ENCODE results near the gene NDRG4. TPM values are rescaled to one million over a fixed set of nuclear protein-coding genes. Genes with fewer than 3 reads are reported as not detected.

Gene NDRG4
- total RNA-seq, 1 donor from 2014 or later = 30.1 TPM

- no peaks in the 10 kb centered on the region for H3K27me3 ChIP-seq (ENCODE audit: control insufficient read depth, insufficient read depth, low read length)
- no peaks in the 10 kb centered on the region for H3K36me3 ChIP-seq (ENCODE audit: control insufficient read depth, insufficient read depth, low read length)
- TF ChIP-seq, protein P1, sequence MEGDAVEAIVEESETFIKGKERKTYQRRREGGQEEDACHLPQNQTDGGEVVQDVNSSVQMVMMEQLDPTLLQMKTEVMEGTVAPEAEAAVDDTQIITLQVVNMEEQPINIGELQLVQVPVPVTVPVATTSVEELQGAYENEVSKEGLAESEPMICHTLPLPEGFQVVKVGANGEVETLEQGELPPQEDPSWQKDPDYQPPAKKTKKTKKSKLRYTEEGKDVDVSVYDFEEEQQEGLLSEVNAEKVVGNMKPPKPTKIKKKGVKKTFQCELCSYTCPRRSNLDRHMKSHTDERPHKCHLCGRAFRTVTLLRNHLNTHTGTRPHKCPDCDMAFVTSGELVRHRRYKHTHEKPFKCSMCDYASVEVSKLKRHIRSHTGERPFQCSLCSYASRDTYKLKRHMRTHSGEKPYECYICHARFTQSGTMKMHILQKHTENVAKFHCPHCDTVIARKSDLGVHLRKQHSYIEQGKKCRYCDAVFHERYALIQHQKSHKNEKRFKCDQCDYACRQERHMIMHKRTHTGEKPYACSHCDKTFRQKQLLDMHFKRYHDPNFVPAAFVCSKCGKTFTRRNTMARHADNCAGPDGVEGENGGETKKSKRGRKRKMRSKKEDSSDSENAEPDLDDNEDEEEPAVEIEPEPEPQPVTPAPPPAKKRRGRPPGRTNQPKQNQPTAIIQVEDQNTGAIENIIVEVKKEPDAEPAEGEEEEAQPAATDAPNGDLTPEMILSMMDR (IDR thresholded peaks at IDR 0.05; ENCODE audit: insufficient read depth, low read length, poor library complexity, severe bottlenecking) = no peak
- H3K4me3 ChIP-seq (ENCODE audit: low read depth, low read length) = no peak overlapping the region
- DNase-seq (ENCODE audit: low read depth) = no peak
Measured at GRCh38 chr16:58474296-58474695, 25.6 kb upstream of the NDRG4 start.

DNA sequence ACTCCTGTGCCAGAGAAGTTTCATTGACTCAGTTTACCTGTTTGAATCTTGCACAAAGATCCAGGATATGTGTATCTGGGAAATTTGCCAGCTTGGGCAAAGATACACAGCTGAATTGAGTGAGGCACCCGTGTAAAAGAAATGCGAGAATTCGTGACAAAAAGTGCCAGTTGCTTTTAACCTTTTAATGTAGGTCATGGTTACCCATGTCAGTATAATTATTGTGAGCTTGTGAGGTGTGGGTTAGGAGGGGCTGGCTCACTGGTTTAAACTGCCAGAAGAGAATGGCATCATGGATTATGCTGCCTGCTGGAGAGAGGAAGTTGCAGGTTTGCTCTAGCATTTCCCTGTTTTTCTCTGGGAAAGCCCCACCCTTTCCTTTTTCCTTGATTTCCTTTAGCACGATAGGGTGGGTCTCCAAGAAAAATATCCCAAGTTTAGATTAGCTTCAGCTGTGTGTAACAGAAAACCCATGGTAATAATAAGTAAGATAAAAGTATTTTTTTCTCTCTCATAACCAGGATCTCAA lies 24.8 kb upstream of the NDRG4 start:
- H3K27me3 ChIP-seq (ENCODE audit: control insufficient read depth, insufficient read depth, low read length) = no peaks in the 10 kb centered on the region
- DNase-seq (ENCODE audit: low read depth) = no peak
- H3K4me3 ChIP-seq (ENCODE audit: low read depth, low read length) = no peak overlapping the region
- no peaks in the 10 kb centered on the region for H3K36me3 ChIP-seq (ENCODE audit: control insufficient read depth, insufficient read depth, low read length)
- TF ChIP-seq, protein P1 (IDR thresholded peaks at IDR 0.05; ENCODE audit: insufficient read depth, low read length, poor library complexity, severe bottlenecking) = no peak

GRCh38 chr16:58476791-58477190 lies 23.2 kb upstream of the NDRG4 start:
- Histone ChIP-seq H3K36me3 (ENCODE audit: control insufficient read depth, insufficient read depth, low read length) (no peaks in the 10 kb centered on the region), H3K4me3 (ENCODE audit: low read depth, low read length) (no peak overlapping the region), H3K27me3 (ENCODE audit: control insufficient read depth, insufficient read depth, low read length) (no peaks in the 10 kb centered on the region)
- TF ChIP-seq, protein P1 (IDR thresholded peaks at IDR 0.05; ENCODE audit: insufficient read depth, low read length, poor library complexity, severe bottlenecking) = no peak
- no peak for DNase-seq (ENCODE audit: low read depth)

DNA sequence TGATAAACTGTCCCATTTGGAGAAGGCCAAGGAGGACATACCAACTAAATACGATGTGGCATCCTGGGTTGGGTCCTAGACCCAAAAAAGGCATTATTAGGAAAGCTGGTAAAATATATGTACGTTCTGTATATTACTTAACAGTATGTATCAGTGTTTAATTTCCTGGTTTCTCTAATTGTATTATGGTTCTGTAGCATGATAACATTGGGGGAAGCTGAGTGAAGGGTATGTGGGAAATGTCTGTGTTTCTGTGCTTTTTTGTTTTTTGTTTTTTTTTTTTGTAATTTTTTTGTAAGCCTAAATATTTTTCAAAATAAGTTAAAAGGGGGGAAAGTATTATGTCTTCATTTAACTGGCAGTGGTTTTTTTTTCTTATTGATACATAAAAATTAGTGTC lies 21.5 kb upstream of the NDRG4 start:
- no peak for DNase-seq (ENCODE audit: low read depth)
- no peaks in the 10 kb centered on the region for H3K27me3 ChIP-seq (ENCODE audit: control insufficient read depth, insufficient read depth, low read length)
- no peak overlapping the region for H3K4me3 ChIP-seq (ENCODE audit: low read depth, low read length)
- H3K36me3 ChIP-seq (ENCODE audit: control insufficient read depth, insufficient read depth, low read length) = no peaks in the 10 kb centered on the region
- TF ChIP-seq, protein P1 (IDR thresholded peaks at IDR 0.05; ENCODE audit: insufficient read depth, low read length, poor library complexity, severe bottlenecking) = no peak

- Histone ChIP-seq H3K36me3 (ENCODE audit: control insufficient read depth, insufficient read depth, low read length) (no peaks in the 10 kb centered on the region), H3K4me3 (ENCODE audit: low read depth, low read length) (no peak overlapping the region), H3K27me3 (ENCODE audit: control insufficient read depth, insufficient read depth, low read length) (no peaks in the 10 kb centered on the region)
- DNase-seq (ENCODE audit: low read depth) = no peak
- TF ChIP-seq, protein P1 (IDR thresholded peaks at IDR 0.05; ENCODE audit: insufficient read depth, low read length, poor library complexity, severe bottlenecking) = no peak
Measured at GRCh38 chr16:58481226-58481869, 18.6 kb upstream of the NDRG4 start.

DNA sequence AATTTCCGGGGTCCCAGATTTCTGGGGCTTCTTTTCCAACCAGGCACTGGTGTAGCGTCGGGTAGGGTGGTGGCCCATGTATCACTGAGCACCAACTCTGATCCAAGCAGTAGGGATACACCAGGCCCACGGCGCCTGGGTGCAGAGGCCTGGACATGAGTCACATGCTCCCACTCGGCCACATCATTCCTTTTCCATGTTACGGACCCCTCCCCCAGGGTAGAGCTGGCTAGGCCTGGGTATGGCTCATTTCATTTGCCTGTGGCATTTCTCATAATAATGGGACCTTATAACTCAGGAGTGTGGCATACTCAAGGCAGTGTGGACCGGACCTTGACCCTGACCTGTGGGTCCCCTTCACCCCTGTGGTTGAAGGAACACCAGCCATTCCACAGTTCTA lies 18.0 kb upstream of the NDRG4 start:
- no peak overlapping the region for H3K4me3 ChIP-seq (ENCODE audit: low read depth, low read length)
- no peaks in the 10 kb centered on the region for H3K36me3 ChIP-seq (ENCODE audit: control insufficient read depth, insufficient read depth, low read length)
- no peaks in the 10 kb centered on the region for H3K27me3 ChIP-seq (ENCODE audit: control insufficient read depth, insufficient read depth, low read length)
- DNase-seq (ENCODE audit: low read depth) = no peak
- TF ChIP-seq, protein P1 (IDR thresholded peaks at IDR 0.05; ENCODE audit: insufficient read depth, low read length, poor library complexity, severe bottlenecking) = no peak

All from kidney epithelial cell (primary cell).